H1 (cell line): Measurements from ENCODE around the gene NXN. TPM values are rescaled to one million over a fixed set of nuclear protein-coding genes. Genes with fewer than 3 reads are reported as not detected.

Source experiments
- CTCF ChIA-PET: fragments of 300-600 bp; sonication (Branson Sonifier 250); formaldehyde crosslinking; loops from one replicate; lab custom pipeline; 2021; ENCODE audit not compliant: partially characterized antibody; lab: Charles Lee
- POLR2A ChIA-PET: fragments of 300-600 bp; sonication (Branson Sonifier 250); formaldehyde crosslinking; loops from one replicate; lab custom pipeline; 2021; ENCODE audit warnings: inconsistent platforms; ENCODE audit not compliant: partially characterized antibody; lab: Charles Lee
- DNase-seq, 2 experiments: peaks; one replicate each; pipeline versions ENCODE4 v3.0.0 to v3.0.0-alpha.2; 2010 to 2022; ENCODE audit warnings: low spot score in 2 of 2, low read depth in 1 of 2, mixed read lengths in 1 of 2
- FAIRE-seq: peaks from 2 replicates; lab custom pipeline; 2011; peaks lifted over from hg19 to GRCh38; lab: Jason Lieb, UNC
- H2AFZ ChIP-seq: 2 replicates; pipeline ENCODE4 v1.8.1; 2012; ENCODE audit warnings: low read length, inconsistent platforms
- H2AK5ac ChIP-seq: 2 replicates; pipeline ENCODE4 v1.6.1; 2013; ENCODE audit warnings: low read depth, low read length
- H2BK120ac ChIP-seq: replicated peaks from 2 replicates; pipeline ENCODE3; 2013; ENCODE audit warnings: low read depth, low read length, inconsistent platforms
- H2BK12ac ChIP-seq: 2 replicates; pipeline ENCODE4 v1.6.1; 2013; ENCODE audit warnings: low read depth, low read length
- H2BK15ac ChIP-seq: 2 replicates; pipeline ENCODE4 v1.6.1; 2013; ENCODE audit warnings: low read length
- H2BK20ac ChIP-seq: 2 replicates; pipeline ENCODE4 v1.6.1; 2013; ENCODE audit warnings: low read length
- H2BK5ac ChIP-seq: 2 replicates; pipeline ENCODE4 v1.6.1; 2013; ENCODE audit warnings: low read depth, low read length
- H3K14ac ChIP-seq: 2 replicates; pipeline ENCODE4 v1.6.1; 2013; ENCODE audit warnings: inconsistent platforms; ENCODE audit not compliant: insufficient read length
- H3K18ac ChIP-seq: 2 replicates; pipeline ENCODE4 v1.6.1; 2013; ENCODE audit warnings: low read length; ENCODE audit errors: extremely low read depth
- H3K23ac ChIP-seq: 2 replicates; pipeline ENCODE4 v1.6.1; 2013; ENCODE audit warnings: inconsistent platforms; ENCODE audit not compliant: insufficient read length
- H3K23me2 ChIP-seq: 2 replicates; pipeline ENCODE4 v1.6.1; 2013; ENCODE audit warnings: low read depth, low read length
- H3K27ac ChIP-seq: 2 replicates; pipeline ENCODE4 v1.6.1; 2011; ENCODE audit warnings: low read depth, low read length, inconsistent platforms
- H3K27me3 ChIP-seq, 4 experiments: replicated peaks in 1 of 4; 1 replicate in 1 of 4; 2 replicates in 3 of 4; pipeline versions ENCODE4 v1.6.1 to v1.8.1; 2011 to 2013; ENCODE audit warnings: low read length in 3 of 4, mild to moderate bottlenecking in 3 of 4, inconsistent platforms in 2 of 4, mixed read lengths in 2 of 4, moderate library complexity in 1 of 4; ENCODE audit not compliant: control insufficient read depth in 3 of 4, insufficient read depth in 3 of 4; ENCODE audit errors: extremely low read depth in 1 of 4
- H3K36me3 ChIP-seq, 4 experiments: 2 replicates each; pipeline versions ENCODE4 v1.6.1 to v1.8.1; 2011 to 2013; ENCODE audit warnings: mild to moderate bottlenecking in 4 of 4, low read length in 3 of 4, moderate library complexity in 2 of 4, control low read depth in 1 of 4, inconsistent platforms in 1 of 4; ENCODE audit not compliant: insufficient read depth in 4 of 4, control insufficient read depth in 2 of 4
- H3K4ac ChIP-seq: replicated peaks from 2 replicates; pipeline ENCODE3; 2013; ENCODE audit warnings: low read length, low read depth, mixed read lengths, inconsistent platforms; ENCODE audit not compliant: insufficient read length
- H3K4me1 ChIP-seq, 4 experiments: replicated peaks in 1 of 4; 1 replicate in 1 of 4; 2 replicates in 3 of 4; pipeline versions ENCODE4 v1.6.1 to v1.8.1; 2011 to 2013; ENCODE audit warnings: low read length in 3 of 4, inconsistent platforms in 2 of 4, mixed read lengths in 1 of 4; ENCODE audit not compliant: insufficient read depth in 4 of 4, control insufficient read depth in 3 of 4
- H3K4me2 ChIP-seq, 2 experiments: 2 replicates each; pipeline versions ENCODE4 v1.6.1 to v1.8.1; 2011 to 2013; ENCODE audit warnings: low read depth in 2 of 2, low read length in 2 of 2, control low read depth in 1 of 2, inconsistent platforms in 1 of 2, mild to moderate bottlenecking in 1 of 2; ENCODE audit not compliant: insufficient read depth in 1 of 2
- H3K4me3 ChIP-seq, 4 experiments: fragments of 200-600, 300-600 bp in 1 of 4; sonication (generic), shearing (Covaris generic), sonication (Bioruptor Twin) in 1 of 4; 2 replicates each; pipeline versions ENCODE4 v1.5.1 to v1.8.1; 2011 to 2016; ENCODE audit warnings: low read length in 4 of 4, low read depth in 3 of 4, control low read depth in 2 of 4, inconsistent platforms in 2 of 4, mild to moderate bottlenecking in 2 of 4, mixed read lengths in 1 of 4, moderate library complexity in 1 of 4; ENCODE audit not compliant: insufficient read depth in 2 of 4; ENCODE audit errors: extremely low read depth in 1 of 4
- H3K56ac ChIP-seq: replicated peaks from 2 replicates; pipeline ENCODE3; 2013; ENCODE audit warnings: low read depth, mild to moderate bottlenecking, mixed read lengths, low read length, inconsistent platforms; ENCODE audit not compliant: insufficient read length
- H3K79me1 ChIP-seq: 2 replicates; pipeline ENCODE4 v1.6.1; 2013; ENCODE audit warnings: low read depth, low read length, control low read depth
- H3K79me2 ChIP-seq, 2 experiments: 2 replicates each; pipeline versions ENCODE4 v1.6.1 to v1.8.1; 2012 to 2013; ENCODE audit warnings: low read length in 2 of 2, mild to moderate bottlenecking in 2 of 2, inconsistent platforms in 1 of 2; ENCODE audit not compliant: insufficient read depth in 2 of 2, control insufficient read depth in 1 of 2
- H3K9ac ChIP-seq, 4 experiments: replicated peaks in 1 of 4; 1 replicate in 1 of 4; 2 replicates in 3 of 4; pipeline versions ENCODE4 v1.6.1 to v1.8.1; 2011 to 2013; ENCODE audit warnings: low read depth in 3 of 4, low read length in 3 of 4, control low read depth in 2 of 4, mild to moderate bottlenecking in 2 of 4, moderate library complexity in 2 of 4, inconsistent platforms in 1 of 4; ENCODE audit errors: extremely low read depth in 1 of 4
- H3K9me3 ChIP-seq, 2 experiments: 2 replicates each; pipeline versions ENCODE4 v1.6.1 to v1.8.1; 2012 to 2013; ENCODE audit warnings: mild to moderate bottlenecking in 2 of 2, moderate library complexity in 2 of 2, control low read depth in 1 of 2, inconsistent platforms in 1 of 2, low read depth in 1 of 2, low read length in 1 of 2, mixed read lengths in 1 of 2; ENCODE audit not compliant: insufficient read depth in 2 of 2
- H4K20me1 ChIP-seq, 2 experiments: replicated peaks in 1 of 2; 2 replicates each; pipeline versions ENCODE3 to v1.8.1; 2011 to 2013; ENCODE audit warnings: inconsistent platforms in 2 of 2, low read length in 2 of 2, mild to moderate bottlenecking in 1 of 2; ENCODE audit not compliant: insufficient read depth in 2 of 2, control insufficient read depth in 1 of 2
- H4K5ac ChIP-seq: 2 replicates; pipeline ENCODE4 v1.6.1; 2013; ENCODE audit warnings: low read length, low read depth, mixed read lengths, inconsistent platforms; ENCODE audit not compliant: insufficient read length
- H4K8ac ChIP-seq: 2 replicates; pipeline ENCODE4 v1.8.0; 2013; ENCODE audit warnings: mild to moderate bottlenecking, moderate library complexity, low read length, inconsistent platforms; ENCODE audit not compliant: insufficient read depth; ENCODE audit errors: extremely low read depth
- H4K91ac ChIP-seq: replicated peaks from 2 replicates; pipeline ENCODE3; 2013; ENCODE audit warnings: low read length, mixed read lengths, inconsistent platforms; ENCODE audit not compliant: insufficient read length
- CHD1 ChIP-seq: IDR thresholded peaks from 2 replicates; pipeline ENCODE4 v1.6.1; 2012; ENCODE audit warnings: low read depth, low read length, improper control_type of control experiment
- CTCF ChIP-seq, 3 experiments: IDR thresholded peaks; 1 replicate in 2 of 3; 2 replicates in 1 of 3; pipeline versions ENCODE4 v1.5.1 to v1.6.1; 2011; ENCODE audit warnings: low read length in 3 of 3, mild to moderate bottlenecking in 3 of 3, inconsistent platforms in 2 of 3, low read depth in 1 of 3, moderate library complexity in 1 of 3; ENCODE audit not compliant: insufficient read depth in 1 of 3; ENCODE audit errors: control extremely low read depth in 1 of 3
- EGR1 ChIP-seq: IDR thresholded peaks from 2 replicates; pipeline ENCODE4 v1.6.1; 2011; ENCODE audit warnings: low read depth, low read length, borderline replicate concordance
- RAD21 ChIP-seq, 2 experiments: IDR thresholded peaks in 1 of 2; conservative IDR thresholded peaks in 1 of 2; 2 replicates each; pipeline ENCODE4 v1.6.1; 2011; ENCODE audit warnings: low read depth in 2 of 2, low read length in 2 of 2, improper control_type of control experiment in 1 of 2, inconsistent platforms in 1 of 2, mild to moderate bottlenecking in 1 of 2, moderate library complexity in 1 of 2
- SIN3A ChIP-seq, 2 experiments: IDR thresholded peaks in 1 of 2; conservative IDR thresholded peaks in 1 of 2; 2 replicates each; pipeline ENCODE4 v1.6.1; 2011 to 2012; ENCODE audit warnings: low read length in 2 of 2, improper control_type of control experiment in 1 of 2, low read depth in 1 of 2, mild to moderate bottlenecking in 1 of 2
- SP2 ChIP-seq: IDR thresholded peaks from 2 replicates; pipeline ENCODE4 v1.6.1; 2012; ENCODE audit warnings: mild to moderate bottlenecking, low read length, inconsistent platforms
- SRF ChIP-seq: IDR thresholded peaks from 2 replicates; pipeline ENCODE4 v1.6.1; 2011; ENCODE audit warnings: mild to moderate bottlenecking, low read depth, low read length, moderate library complexity
- TAF1 ChIP-seq: IDR thresholded peaks from 2 replicates; pipeline ENCODE4 v1.6.1; 2011; ENCODE audit warnings: mild to moderate bottlenecking, low read depth, low read length
- WGBS, 2 experiments: shearing (Covaris generic) in 1 of 2; methylation state at CpG; one replicate each; pipeline versions ENCODE4 v1.1.6 to v1.1.7; 2013 to 2015; ENCODE audit warnings: low lambda C conversion rate in 2 of 2, mixed read lengths in 2 of 2, inconsistent platforms in 1 of 2, low coverage in 1 of 2, missing lambda C conversion rate in 1 of 2; ENCODE audit not compliant: insufficient replicate concordance in 2 of 2, insufficient coverage in 1 of 2, insufficient read length in 1 of 2; ENCODE audit errors: extremely low coverage in 1 of 2, missing lambda C conversion rate in 1 of 2; 5-methylcytosine and 5-hydroxymethylcytosine counted together
- polyA plus RNA-seq, 7 experiments: library from polyadenylated mRNA; depleted of rRNA in 3 of 7; stranded (reverse) in 5 of 7; unstranded in 2 of 7; fragments of >200 nt in 5 of 7; fragments of 200-250 nt in 2 of 7; gene quantifications; 1 replicate in 5 of 7; 2 replicates in 1 of 7; 4 replicates in 1 of 7; pipeline versions ENCODE4 v1.2.1 to v1.2.3, GENCODE V29; 2011 to 2013; ENCODE audit warnings: missing spikeins in 2 of 7, mixed read lengths in 2 of 7
- total RNA-seq: library from RNA; stranded (reverse); fragmentation: NEBNext Ultra II Directional; extraction: Animal tissue kit (Norgen Biotek cat#: 25700); gene quantifications from 2 replicates; pipeline ENCODE4 v1.2.1, GENCODE V29; 2021

The NXN gene
- total and polyA plus RNA-seq, 2 of the 8 experiments (the other 6 are each of a cell fraction or from before 2014, with no cell fraction given): 94.1 to 107 TPM

- Histone ChIP-seq H3K23ac (no peak overlapping the region), H3K4me2 (no peak overlapping the region), H3K4ac (no peak overlapping the region), H2AFZ (no peak overlapping the region), H2BK12ac (no peak overlapping the region), H3K9ac (no peak overlapping the region), H3K4me1 (peaks cover 0 to 15% (median 6%) of the 10 kb centered on the region in 4 experiments; a peak in 5 of 7 replicates), H3K4me3 (no peak overlapping the region), H3K9me3 (no peaks in the 10 kb centered on the region), H3K14ac (no peak overlapping the region), H3K36me3 (no peaks in the 10 kb centered on the region), H3K79me2 (peaks cover 0 to 63% of the 10 kb centered on the region in 2 experiments; a peak in 2 of 4 replicates), H3K27ac (no peak overlapping the region), H3K18ac (no peak overlapping the region), H2AK5ac (no peak overlapping the region), H4K20me1 (peaks cover 11 to 14% of the 10 kb centered on the region in 2 experiments), H3K23me2 (no peaks in the 10 kb centered on the region), H4K91ac (no peak overlapping the region), H2BK5ac (no peak overlapping the region), H2BK20ac (no peak overlapping the region), H3K79me1 (peaks cover 21% of the 10 kb centered on the region), H3K56ac (no peak overlapping the region), H4K5ac (no peak overlapping the region), H2BK120ac (no peak overlapping the region), H4K8ac (no peak overlapping the region), H3K27me3 (no peaks in the 10 kb centered on the region), H2BK15ac (no peak overlapping the region)
- DNase-seq (no peak), FAIRE-seq (no peak)
- 91% methylated on average over 32 of the region's 32 CpGs; no CpG with 5 or more reads in 1 of the 2 experiments for WGBS, 2 experiments
- CTCF ChIA-PET: interaction anchor here (0.7 to 1.5 kb wide), 4 partner anchors 46 to 209 kb away, joined by 3 to 4 read pairs (median 3); no protein-coding TSS in a partner anchor
- POLR2A ChIA-PET: interaction anchor here (0.9 kb wide), 1 partner anchor 33 kb away, joined by 3 read pairs; no protein-coding TSS in a partner anchor
- no peak for TF ChIP-seq TAF1
- no peak for TF ChIP-seq SP2
- TF ChIP-seq RAD21 (IDR thresholded peaks at IDR 0.05 in 1 of 2, conservative IDR thresholded peaks at IDR 0.05 in 1 of 2; ENCODE audit: low read depth in 2 of 2, low read length in 2 of 2): no peak
- no peak for TF ChIP-seq SRF
- no peak for TF ChIP-seq CHD1
- TF ChIP-seq SIN3A (conservative IDR thresholded peaks at IDR 0.05 in 1 of 2, IDR thresholded peaks at IDR 0.05 in 1 of 2; ENCODE audit: low read depth in 1 of 2, low read length in 2 of 2): no peak
- TF ChIP-seq EGR1: no peak
- no peak for TF ChIP-seq CTCF (IDR thresholded peaks at IDR 0.05; ENCODE audit: control extremely low read depth in 1 of 3, insufficient read depth in 1 of 3, low read depth in 1 of 3, low read length in 3 of 3)
Measured at GRCh38 chr17:846901-847843, 132.4 kb downstream of the NXN start.
